Measurements from ENCODE around the gene PRR35.

Gene PRR35

DNA sequence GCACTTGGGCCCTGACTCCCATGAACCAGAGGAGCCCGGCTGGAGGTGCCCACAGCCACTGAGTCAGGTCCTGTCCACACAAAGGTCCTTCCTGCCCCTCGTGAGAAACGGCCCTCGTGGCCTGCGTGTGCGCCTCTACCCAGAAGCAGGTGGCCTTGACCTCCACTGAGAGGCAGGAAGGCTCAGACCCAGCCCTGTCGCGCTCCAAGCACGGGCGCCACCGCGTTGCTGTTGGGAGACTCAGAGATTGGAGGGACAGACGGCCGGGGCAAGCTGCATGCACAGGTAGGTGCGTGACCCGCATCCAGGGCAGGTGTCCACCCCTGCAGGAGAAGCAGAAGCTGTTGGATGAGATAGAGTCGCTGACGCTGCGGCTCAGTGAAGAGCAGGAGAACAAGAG, 40.8 kb upstream of the PRR35 start:
- DNase-seq (ENCODE audit: low spot score): no peak
- TF ChIP-seq, protein P1, sequence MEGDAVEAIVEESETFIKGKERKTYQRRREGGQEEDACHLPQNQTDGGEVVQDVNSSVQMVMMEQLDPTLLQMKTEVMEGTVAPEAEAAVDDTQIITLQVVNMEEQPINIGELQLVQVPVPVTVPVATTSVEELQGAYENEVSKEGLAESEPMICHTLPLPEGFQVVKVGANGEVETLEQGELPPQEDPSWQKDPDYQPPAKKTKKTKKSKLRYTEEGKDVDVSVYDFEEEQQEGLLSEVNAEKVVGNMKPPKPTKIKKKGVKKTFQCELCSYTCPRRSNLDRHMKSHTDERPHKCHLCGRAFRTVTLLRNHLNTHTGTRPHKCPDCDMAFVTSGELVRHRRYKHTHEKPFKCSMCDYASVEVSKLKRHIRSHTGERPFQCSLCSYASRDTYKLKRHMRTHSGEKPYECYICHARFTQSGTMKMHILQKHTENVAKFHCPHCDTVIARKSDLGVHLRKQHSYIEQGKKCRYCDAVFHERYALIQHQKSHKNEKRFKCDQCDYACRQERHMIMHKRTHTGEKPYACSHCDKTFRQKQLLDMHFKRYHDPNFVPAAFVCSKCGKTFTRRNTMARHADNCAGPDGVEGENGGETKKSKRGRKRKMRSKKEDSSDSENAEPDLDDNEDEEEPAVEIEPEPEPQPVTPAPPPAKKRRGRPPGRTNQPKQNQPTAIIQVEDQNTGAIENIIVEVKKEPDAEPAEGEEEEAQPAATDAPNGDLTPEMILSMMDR (IDR thresholded peaks at IDR 0.05): no peak
- H3K4me3 ChIP-seq: no peak overlapping the region
- no peak overlapping the region for H3K27ac ChIP-seq

DNA sequence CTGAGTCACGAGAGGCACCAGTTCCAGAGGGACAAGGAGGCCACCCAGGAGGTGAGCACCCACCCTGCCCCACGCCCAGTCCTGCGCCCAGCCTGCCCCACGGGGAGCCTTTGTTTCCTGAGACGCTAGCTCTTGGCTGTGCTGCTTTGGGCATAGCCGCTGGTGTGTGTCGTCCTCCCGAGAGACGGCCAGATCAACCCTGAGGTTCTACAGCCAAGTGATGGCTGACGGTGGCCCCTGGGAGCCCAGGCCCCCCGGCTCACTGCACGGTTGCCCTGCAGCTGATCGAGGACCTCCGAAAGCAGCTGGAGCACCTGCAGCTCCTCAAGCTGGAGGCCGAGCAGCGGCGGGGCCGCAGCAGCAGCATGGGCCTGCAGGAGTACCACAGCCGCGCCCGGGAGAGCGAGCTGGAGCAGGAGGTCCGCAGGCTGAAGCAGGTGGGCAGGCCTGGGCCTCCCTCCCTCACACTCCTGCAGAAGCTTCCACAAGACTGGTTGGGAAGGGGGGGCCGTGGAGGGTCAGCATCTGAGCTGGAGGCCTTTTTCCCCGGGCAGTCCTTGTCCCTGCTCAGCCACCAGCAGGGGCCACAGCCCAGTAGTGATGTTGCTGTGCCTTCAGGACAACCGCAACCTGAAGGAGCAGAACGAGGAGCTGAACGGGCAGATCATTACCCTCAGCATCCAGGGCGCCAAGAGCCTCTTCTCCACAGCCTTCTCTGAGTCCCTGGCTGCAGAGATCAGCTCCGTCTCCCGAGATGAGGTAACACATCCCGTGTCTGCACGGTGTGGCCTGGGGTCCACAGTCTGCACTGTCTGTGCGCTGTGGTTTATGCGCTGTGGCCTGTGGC, 40.1 kb upstream of the PRR35 start:
- no peak for DNase-seq (ENCODE audit: low spot score)
- TF ChIP-seq, protein P1 (IDR thresholded peaks at IDR 0.05): no peak
- Histone ChIP-seq H3K27ac (no peak overlapping the region), H3K4me3 (no peak overlapping the region)

DNA sequence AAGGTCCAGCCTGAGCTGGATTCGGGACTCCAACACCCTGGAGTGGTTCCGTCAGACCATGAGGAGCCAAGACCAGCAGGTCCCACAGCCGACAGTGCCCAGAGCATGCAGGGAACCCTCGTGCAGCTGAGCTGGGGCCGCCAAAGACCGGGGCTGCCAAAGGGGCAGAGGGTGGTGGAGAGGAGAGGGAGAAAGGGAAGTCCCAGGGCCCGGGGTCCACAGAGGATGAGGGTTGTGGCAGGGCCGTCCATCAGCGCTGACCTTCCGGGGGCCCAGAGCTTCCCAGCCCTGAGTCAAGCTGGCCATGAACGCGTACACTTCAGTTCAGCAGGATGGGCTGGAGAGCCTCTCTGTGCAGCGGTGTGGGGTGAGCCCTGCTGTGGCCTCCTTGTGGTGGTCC, 39.3 kb upstream of the PRR35 start:
- DNase-seq (ENCODE audit: low spot score): no peak
- H3K27ac ChIP-seq: no peak overlapping the region
- no peak overlapping the region for H3K4me3 ChIP-seq
- TF ChIP-seq, protein P1 (IDR thresholded peaks at IDR 0.05): no peak

DNA sequence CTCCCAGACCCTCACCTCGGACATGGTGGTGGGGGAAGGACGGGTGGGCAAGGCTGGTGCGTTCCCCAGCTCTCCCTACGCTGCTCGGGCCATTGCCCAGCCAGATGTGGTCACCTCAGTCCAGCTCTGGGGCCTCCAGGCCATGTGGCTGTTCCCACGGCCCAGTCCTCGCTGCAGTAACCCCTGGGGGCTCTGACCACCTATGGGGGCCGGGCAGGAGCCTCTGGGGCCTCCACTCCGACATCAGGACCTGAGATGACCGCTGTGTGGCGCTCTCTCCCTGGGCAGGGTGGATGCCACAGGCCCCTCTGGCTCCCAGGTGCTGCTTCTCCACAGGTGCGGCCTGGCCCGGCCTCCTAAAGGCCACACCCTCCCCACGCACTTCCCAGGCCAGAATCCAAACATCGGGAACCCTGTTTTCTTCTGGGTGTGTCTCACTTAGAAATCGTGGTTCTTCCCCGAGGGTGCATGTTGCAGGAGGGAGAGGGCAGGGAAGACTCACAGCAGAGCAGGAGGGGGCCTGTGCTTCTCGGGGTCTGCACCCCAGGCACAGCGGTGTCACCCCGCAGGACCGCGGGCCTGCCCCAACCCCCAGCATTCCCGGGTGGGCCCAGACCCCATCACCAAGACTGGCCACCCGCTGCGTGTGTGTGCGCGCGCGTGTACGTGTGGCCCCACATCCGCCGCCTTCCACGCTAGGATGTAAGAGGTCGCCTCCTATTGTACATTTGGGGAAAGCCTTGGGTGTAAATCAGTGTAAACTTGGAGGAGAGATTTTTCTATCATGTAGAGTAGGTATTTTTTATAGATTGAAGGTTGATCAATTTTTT, 38.6 kb upstream of the PRR35 start:
- Histone ChIP-seq H3K4me3 (no peak overlapping the region), H3K27ac (no peak overlapping the region)
- TF ChIP-seq, protein P1 (IDR thresholded peaks at IDR 0.05): no peak
- DNase-seq (ENCODE audit: low spot score): no peak

DNA sequence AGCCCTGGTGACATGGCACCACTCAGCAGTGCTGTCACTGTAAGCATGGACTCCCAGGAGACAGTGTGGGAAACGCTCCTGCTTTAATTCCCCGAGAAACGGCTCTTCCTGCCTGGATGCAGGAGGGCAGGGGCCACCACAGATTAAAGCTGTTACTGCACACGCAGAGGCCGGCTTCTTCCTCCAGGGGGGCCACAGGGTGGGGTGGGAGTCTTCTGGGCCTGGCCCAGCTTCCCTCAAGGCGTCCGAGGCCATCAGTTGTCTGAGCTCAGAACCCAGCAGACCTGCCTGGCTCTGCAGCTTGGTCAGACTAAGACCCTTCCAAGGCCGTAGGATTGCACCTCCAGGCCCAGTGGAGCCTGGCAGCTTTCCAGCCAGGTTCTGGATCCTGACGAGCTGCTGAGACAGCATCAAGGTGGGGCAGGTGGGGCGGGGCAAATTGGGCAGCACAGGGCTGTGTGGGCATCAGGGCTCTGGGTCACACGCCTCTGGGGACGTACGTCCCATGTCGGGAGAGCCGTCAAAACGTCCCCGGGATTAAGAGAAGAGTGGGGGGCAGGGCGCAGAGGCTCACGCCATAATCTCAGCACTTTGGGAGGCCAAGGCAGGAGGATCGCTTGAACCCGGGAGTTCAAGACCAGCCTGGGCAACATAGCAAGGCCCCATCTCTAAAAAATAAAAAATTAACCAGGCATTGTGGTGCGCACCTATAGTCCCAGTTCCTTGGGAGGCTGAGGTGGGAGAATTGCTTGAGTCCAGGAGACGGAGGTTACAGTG, 37.7 kb upstream of the PRR35 start:
- Histone ChIP-seq H3K27ac (no peak overlapping the region), H3K4me3 (no peak overlapping the region)
- DNase-seq (ENCODE audit: low spot score): no peak
- TF ChIP-seq, protein P1 (IDR thresholded peaks at IDR 0.05): no peak

DNA sequence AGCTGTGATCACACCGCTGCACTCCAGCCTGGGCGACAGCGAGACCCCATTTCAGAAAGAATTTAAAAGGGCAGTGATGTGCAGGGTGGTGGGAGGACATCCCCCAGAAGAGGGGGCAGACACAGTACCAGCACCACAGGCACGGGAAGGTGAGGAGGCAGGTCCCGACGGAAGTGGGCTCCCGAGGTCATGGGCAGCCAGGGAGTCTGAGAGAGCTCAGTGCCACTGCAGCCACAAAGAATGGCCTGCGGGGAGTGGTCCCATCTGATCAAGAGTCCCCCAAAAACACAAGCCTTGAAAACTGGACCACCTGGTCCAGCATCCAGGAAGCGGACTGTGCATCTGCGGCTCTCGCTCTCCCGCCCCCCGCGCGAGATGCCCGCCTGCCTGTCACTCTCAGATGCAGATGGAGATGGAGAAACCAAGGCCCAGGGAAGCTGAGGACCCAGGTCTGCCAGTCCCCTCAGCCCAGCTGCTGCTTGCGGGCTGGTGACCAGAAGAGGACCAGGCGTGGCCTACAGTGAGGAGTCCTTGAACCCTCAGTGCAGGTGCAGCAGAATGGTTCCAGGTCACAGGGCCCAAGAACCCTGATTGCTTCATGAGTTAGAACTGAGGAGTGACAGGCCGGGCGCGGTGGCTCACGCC, 37.0 kb upstream of the PRR35 start:
- H3K27ac ChIP-seq: no peak overlapping the region
- no peak for DNase-seq (ENCODE audit: low spot score)

More for the DNA sequence above, 37.0 kb upstream of the PRR35 start:
- TF ChIP-seq, protein P1 (IDR thresholded peaks at IDR 0.05): no peak
- H3K4me3 ChIP-seq: no peak overlapping the region

Data from coronary artery (tissue), 2 donors.